K562 (cell line): Measurements from ENCODE around the gene SHBG. TPM values are rescaled to one million over a fixed set of nuclear protein-coding genes. Genes with fewer than 3 reads are reported as not detected.
A peak's percentile ranks its signal among the peaks of the same experiment; 100 is the strongest.

Source experiments
- ATAC-seq: fragments of 200-7000 bp; cut with Tn5 transposase; 3 replicates; pipeline ENCODE4 v1.9.1; 2020; ENCODE audit warnings: moderate library complexity
- BruUV-seq: library from RNA; stranded (reverse); fragments of 400-500 nt; replicated peaks from 2 replicates; lab custom pipeline; 2021; lab: Mats Ljungman, UMichigan
- CTCF ChIA-PET: fragments of 300-600 bp; formaldehyde crosslinking; extraction: SDS; loops from one replicate; lab custom pipeline; 2021; ENCODE audit warnings: low intra/inter-chr PET ratio; lab: Yijun Ruan, JAX
- POLR2A ChIA-PET: fragments of 300-600, 350-650 bp; sonication (Branson Sonifier 250); formaldehyde crosslinking; extraction: SDS; loops from one replicate; lab custom pipeline; 2021; ENCODE audit warnings: antibody characterized with exemption, inconsistent platforms; lab: Yijun Ruan, JAX
- DNase-seq, 4 experiments: peaks; one replicate each; pipeline versions ENCODE4 v3.0.0 to v3.0.0-alpha.2; 2011 to 2018; ENCODE audit warnings: low spot score in 3 of 4, mixed read lengths in 3 of 4; ENCODE audit errors: extremely low read depth in 1 of 4
- FAIRE-seq: peaks from 2 replicates; lab custom pipeline; 2011; peaks lifted over from hg19 to GRCh38; lab: Jason Lieb, UNC
- H2AFZ ChIP-seq: 2 replicates; pipeline ENCODE4 v1.6.0; 2011; ENCODE audit warnings: low read depth, low read length, control low read depth, inconsistent platforms
- H3K27ac ChIP-seq: fragments of 200-600 bp; 3 replicates; pipeline ENCODE4 v1.8.0; 2011; ENCODE audit warnings: low read depth, mild to moderate bottlenecking, control low read depth, inconsistent platforms, low read length, moderate library complexity, mixed read lengths; ENCODE audit errors: extremely low read depth
- H3K27me3 ChIP-seq, 2 experiments: fragments of 300-600 bp in 1 of 2; 2 replicates in 1 of 2; 3 replicates in 1 of 2; pipeline versions ENCODE4 v1.6.0 to v1.8.0; 2011; ENCODE audit warnings: inconsistent platforms in 2 of 2, low read length in 2 of 2, mild to moderate bottlenecking in 1 of 2, mixed read lengths in 1 of 2, moderate library complexity in 1 of 2; ENCODE audit not compliant: control insufficient read depth in 2 of 2, insufficient read depth in 2 of 2
- H3K36me3 ChIP-seq: fragments of 300-600 bp; 3 replicates; pipeline ENCODE4 v1.8.0; 2011; ENCODE audit warnings: mild to moderate bottlenecking, low read length, inconsistent platforms; ENCODE audit not compliant: control insufficient read depth, insufficient read depth
- H3K4me1 ChIP-seq, 2 experiments: fragments of 200-600 bp in 1 of 2; replicated peaks in 1 of 2; 2 replicates in 1 of 2; 3 replicates in 1 of 2; pipeline versions ENCODE4 v1.5.1 to v1.8.0; 2011; ENCODE audit warnings: inconsistent platforms in 2 of 2, low read length in 2 of 2, mild to moderate bottlenecking in 1 of 2, mixed read lengths in 1 of 2, moderate library complexity in 1 of 2; ENCODE audit not compliant: control insufficient read depth in 2 of 2, insufficient read depth in 2 of 2
- H3K4me2 ChIP-seq: 2 replicates; pipeline ENCODE4 v1.6.1; 2011; ENCODE audit warnings: low read length, control low read depth, inconsistent platforms, mixed read lengths; ENCODE audit not compliant: insufficient read depth
- H3K4me3 ChIP-seq: fragments of 200-600 bp; sonication (generic), shearing (Covaris generic); 2 replicates; pipeline ENCODE4 v1.5.1; 2016; ENCODE audit warnings: control low read depth, inconsistent platforms
- H3K79me2 ChIP-seq: fragments of 200-600 bp; 3 replicates; pipeline ENCODE4 v1.8.0; 2011; ENCODE audit warnings: low read length, inconsistent platforms; ENCODE audit not compliant: control insufficient read depth, insufficient read depth
- H3K9ac ChIP-seq, 2 experiments: 2 replicates each; pipeline versions ENCODE4 v1.6.0 to v1.6.1; 2011; ENCODE audit warnings: low read depth in 2 of 2, low read length in 2 of 2, control low read depth in 1 of 2, inconsistent platforms in 1 of 2, mild to moderate bottlenecking in 1 of 2, mixed read lengths in 1 of 2; ENCODE audit not compliant: insufficient read depth in 1 of 2
- H3K9me1 ChIP-seq: one replicate; pipeline ENCODE4 v1.6.0; 2011; ENCODE audit warnings: inconsistent platforms, mild to moderate bottlenecking, low read length, moderate library complexity; ENCODE audit not compliant: control insufficient read depth, insufficient read depth
- H3K9me3 ChIP-seq: replicated peaks from 2 replicates; pipeline ENCODE4 v1.5.1; 2011; ENCODE audit warnings: low read depth, low read length, inconsistent platforms; ENCODE audit not compliant: control insufficient read depth, insufficient read depth
- H4K20me1 ChIP-seq: replicated peaks from 2 replicates; pipeline ENCODE4 v1.6.1; 2011; ENCODE audit warnings: low read length, inconsistent platforms, mixed read lengths; ENCODE audit not compliant: control insufficient read depth, insufficient read depth
- HMGN3 ChIP-seq: IDR thresholded peaks from 2 replicates; pipeline ENCODE4 v1.6.1; 2011; ENCODE audit warnings: borderline replicate concordance, low read depth, mild to moderate bottlenecking, mixed read lengths, low read length; ENCODE audit not compliant: insufficient read length; ENCODE audit errors: extremely low read depth
- MNT ChIP-seq, 2 experiments: fragments of 450-650 bp; conservative IDR thresholded peaks; 2 replicates each; pipeline ENCODE4 v1.6.1; 2017; ENCODE audit warnings: mild to moderate bottlenecking in 2 of 2, moderate library complexity in 2 of 2
- NFIC ChIP-seq: fragments of 450-650 bp; IDR thresholded peaks from 2 replicates; pipeline ENCODE4 v1.6.1; 2017; ENCODE audit warnings: mild to moderate bottlenecking, inconsistent platforms
- POLR2AphosphoS5 ChIP-seq: IDR thresholded peaks from 2 replicates; pipeline ENCODE4 v1.6.1; 2011; ENCODE audit warnings: mild to moderate bottlenecking, low read depth, low read length, moderate library complexity; ENCODE audit not compliant: control insufficient read depth, insufficient read depth
- PTTG1 ChIP-seq: fragments of 450-650 bp; IDR thresholded peaks from 2 replicates; pipeline ENCODE4 v1.6.1; 2016; ENCODE audit warnings: low read depth, mild to moderate bottlenecking, missing genetic modification characterization, missing compliant biosample characterization
- RB1 ChIP-seq: fragments of 450-650 bp; IDR thresholded peaks from 2 replicates; pipeline ENCODE4 v1.6.1; 2017; ENCODE audit warnings: low read depth, mild to moderate bottlenecking
- RBBP5 ChIP-seq: fragments of 200-600 bp; sonication (generic); IDR thresholded peaks from 2 replicates; pipeline ENCODE4 v1.6.1; 2012; ENCODE audit warnings: borderline replicate concordance, mild to moderate bottlenecking, low read length, control low read depth, inconsistent platforms; ENCODE audit not compliant: insufficient read depth, poor library complexity, severe bottlenecking
- SMAD4 ChIP-seq: fragments of 250-450 bp; sonication (Bioruptor Pico); conservative IDR thresholded peaks from 2 replicates; pipeline ENCODE4 v1.8.0; 2021; ENCODE audit warnings: inconsistent platforms, mild to moderate bottlenecking, moderate library complexity
- ZBTB49 ChIP-seq: sonication (generic); formaldehyde crosslinking; IDR thresholded peaks from 2 replicates; pipeline ENCODE4 v1.8.0; 2022; ENCODE audit warnings: missing genetic modification reagents, mild to moderate bottlenecking, borderline replicate concordance
- ZC3H8 ChIP-seq: fragments of 450-650 bp; IDR thresholded peaks from 2 replicates; pipeline ENCODE4 v1.6.1; 2017
- ZNF431 ChIP-seq: sonication (generic); formaldehyde crosslinking; IDR thresholded peaks from 2 replicates; pipeline ENCODE4 v1.8.0; 2022; ENCODE audit warnings: mild to moderate bottlenecking, missing genetic modification reagents
- WGBS: fragments of 100-300 bp; shearing (Covaris generic); methylation state at CpG from one replicate; pipeline ENCODE4 v1.1.6; 2016; ENCODE audit warnings: low coverage, mixed read lengths; ENCODE audit not compliant: insufficient coverage; ENCODE audit errors: missing lambda C conversion rate; 5-methylcytosine and 5-hydroxymethylcytosine counted together
- in situ Hi-C: fragments of 300-500 bp; cut with MboI; formaldehyde crosslinking; loops from 4 replicates; pipeline ENCODE4 v1.15.0; 2018; ENCODE audit warnings: inconsistent platforms, mixed read lengths
- intact Hi-C: fragments of 100-400 bp; cut with micrococcal nuclease; formaldehyde crosslinking; loops from 2 replicates; pipeline ENCODE4 v1.14.2; 2022
- polyA plus RNA-seq, 8 experiments: library from polyadenylated mRNA; depleted of rRNA in 4 of 8; stranded (reverse) in 5 of 8; unstranded in 3 of 8; fragments of >200 nt; fragmentation: Nextera tagmentation in 2 of 8; fragmentation: Illumina TruSeq in 1 of 8; extraction: Ambion mirVana in 2 of 8; extraction: Trizol in 1 of 8; gene quantifications; 2 replicates each; pipeline versions ENCODE4 v1.2.1 to v1.2.3, GENCODE V29; 2011 to 2014; ENCODE audit warnings: inconsistent platforms in 1 of 8, missing spikeins in 1 of 8
- total RNA-seq, 7 experiments: library from RNA; depleted of rRNA in 6 of 7; stranded (reverse); fragments of >200 nt in 6 of 7; fragmentation: Illumina TruSeq in 2 of 7; extraction: Trizol in 2 of 7; gene quantifications; 2 replicates each; pipeline versions ENCODE4 v1.2.1 to v1.2.3, GENCODE V29; 2011 to 2021; ENCODE audit warnings: low replicate concordance in 1 of 7

SHBG gene
- total and polyA plus RNA-seq, 9 of the 15 experiments (the other 6 are each of a cell fraction or from before 2014, with no cell fraction given) = not detected

DNA sequence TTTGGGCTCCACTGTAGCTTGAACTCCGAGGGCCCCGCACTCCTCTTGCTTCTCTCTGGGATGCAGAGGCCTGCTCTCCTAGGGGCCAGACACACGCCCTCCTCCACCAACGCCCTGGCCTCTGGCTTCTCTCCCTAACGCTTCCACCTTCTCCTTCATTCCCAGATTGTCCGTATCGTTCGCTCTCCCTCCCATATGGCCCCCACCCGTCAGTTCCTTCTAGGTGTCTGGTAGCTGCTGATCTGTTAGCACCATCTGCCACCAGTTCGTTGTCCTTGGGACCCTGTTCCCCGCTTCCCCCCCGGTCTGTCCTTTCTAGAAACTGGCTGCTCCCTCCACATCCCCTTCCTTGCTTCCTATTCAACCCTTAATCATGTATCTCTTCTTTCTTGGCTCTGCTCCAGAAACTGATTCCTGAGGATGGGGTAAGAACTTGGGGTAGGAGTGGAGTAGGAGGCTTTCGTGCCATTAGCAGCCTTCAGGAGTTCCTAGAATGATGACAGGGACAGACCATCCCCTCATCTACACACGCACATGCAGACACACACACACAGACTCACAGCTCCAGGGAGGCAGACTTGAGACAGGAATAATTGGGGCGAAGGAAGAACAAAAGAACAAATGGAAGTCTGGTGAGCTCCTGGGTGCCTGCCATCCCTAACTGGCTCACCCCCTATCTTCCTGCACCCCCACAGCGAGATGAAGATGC is 25.1 kb downstream of the SHBG start:
- TF ChIP-seq NFIC = peak; percentile 84
- no peak for TF ChIP-seq RBBP5
- TF ChIP-seq RB1 = no peak
- TF ChIP-seq, all 486 proteins: peak for 1
- no TSS peak for BruUV-seq
- Histone ChIP-seq H3K36me3 (no peaks in the 10 kb centered on the region), H3K4me2 (no peak overlapping the region), H3K79me2 (no peaks in the 10 kb centered on the region), H3K27me3 (no peaks in the 10 kb centered on the region), H3K9me1 (no peaks in the 10 kb centered on the region), H4K20me1 (no peaks in the 10 kb centered on the region; the same call in 1 of the 2 replicates), H3K9me3 (no peaks in the 10 kb centered on the region), H3K27ac (no peak overlapping the region), H3K9ac (peak overlapping the region in 1 of 2 experiments; percentile 45; a peak in 1 of 4 replicates), H2AFZ (no peak overlapping the region), H3K4me1 (peaks cover 3 to 26% of the 10 kb centered on the region in 2 experiments; a peak in 4 of 5 replicates), H3K4me3 (no peak overlapping the region)
- intact Hi-C loops (no loop called here), in situ Hi-C loops (no loop called here)
- FAIRE-seq = no peak
- 44% methylated on average over 12 of the region's 16 CpGs for WGBS
- no peak for ATAC-seq
- ChIA-PET CTCF (no interaction called here), POLR2A (interaction anchor here (1.0 to 1.5 kb wide), 2 partner anchors 12 to 32 kb away, joined by 4 to 15 read pairs; no protein-coding TSS in a partner anchor)
- DNase-seq = no peak

GRCh38 chr17:7655541-7655840 is 25.6 kb downstream of the SHBG start:
- Histone ChIP-seq H3K4me2 (no peak overlapping the region), H3K36me3 (no peaks in the 10 kb centered on the region), H3K4me1 (peaks cover 0 to 22% of the 10 kb centered on the region in 2 experiments; a peak in 3 of 5 replicates), H3K79me2 (no peaks in the 10 kb centered on the region), H3K9ac (no peak overlapping the region), H3K9me1 (no peaks in the 10 kb centered on the region), H3K27ac (no peak overlapping the region), H3K27me3 (no peaks in the 10 kb centered on the region), H3K9me3 (no peaks in the 10 kb centered on the region), H4K20me1 (no peaks in the 10 kb centered on the region; the same call in 1 of the 2 replicates), H3K4me3 (no peak overlapping the region), H2AFZ (no peak overlapping the region)
- in situ Hi-C loops = no loop called here
- WGBS = 98% methylated on average over 6 of the region's 17 CpGs
- no peak for DNase-seq
- BruUV-seq = no TSS peak
- intact Hi-C loops = no loop called here
- ATAC-seq = no peak
- no peak for FAIRE-seq
- CTCF ChIA-PET = no interaction called here
- POLR2A ChIA-PET = interaction anchor here (1.0 kb wide), 1 partner anchor 12 kb away, joined by 4 read pairs; no protein-coding TSS in a partner anchor
- no peak for TF ChIP-seq ZBTB49 (CRISPR knock-in tag)
- no peak for TF ChIP-seq MNT (conservative IDR thresholded peaks at IDR 0.05)
- TF ChIP-seq HMGN3 = no peak
- no peak for TF ChIP-seq SMAD4 (CRISPR knock-in tag)
- no peak for TF ChIP-seq ZNF431 (CRISPR knock-in tag)
- no peak for TF ChIP-seq POLR2AphosphoS5
- no peak for TF ChIP-seq ZC3H8
- TF ChIP-seq PTTG1 (tag) = no peak
